Uterus (tissue), 4 donors: Measurements from ENCODE around the gene GALNT14. TPM values are rescaled to one million over a fixed set of nuclear protein-coding genes. Genes with fewer than 3 reads are reported as not detected.
"Not testable (repeated sequence)": the region's sequence is repeated elsewhere in the genome, so short reads cannot be mapped to it uniquely, and the experiment has no call there.

Experiments used
- DNase-seq, 2 donors: peaks; one replicate each; pipeline ENCODE4 v3.0.0-alpha.2; 2019 to 2020
- H3K27ac ChIP-seq, 2 donors: fragments of 200-600 bp; sonication (generic); 1 replicate in 1 of 2; 2 replicates in 1 of 2; pipeline ENCODE4 v1.5.1; 2016 to 2018
- H3K27me3 ChIP-seq, 2 donors: fragments of 200-600 bp; sonication (generic); one replicate each; pipeline ENCODE4 v1.5.1; 2018 to 2019; ENCODE audit warnings: control low read depth in 1 of 2
- H3K36me3 ChIP-seq, 2 donors: fragments of 200-600 bp; sonication (generic); one replicate each; pipeline ENCODE4 v1.5.1; 2019; ENCODE audit warnings: control low read depth in 1 of 2
- H3K4me1 ChIP-seq, 2 donors: fragments of 200-600 bp; sonication (generic); one replicate each; pipeline ENCODE4 v1.5.1; 2018 to 2019; ENCODE audit warnings: control low read depth in 1 of 2
- H3K4me3 ChIP-seq, 2 donors: fragments of 200-600 bp; sonication (generic); 1 replicate in 1 of 2; 2 replicates in 1 of 2; pipeline ENCODE4 v1.5.1; 2018 to 2019; ENCODE audit warnings: mild to moderate bottlenecking in 1 of 2
- H3K9me3 ChIP-seq, 2 donors: fragments of 200-600 bp; sonication (generic); one replicate each; pipeline ENCODE4 v1.5.1; 2019; ENCODE audit warnings: control low read depth in 1 of 2
- POLR2A ChIP-seq, 2 donors: fragments of 450-650 bp; IDR thresholded peaks; one replicate each; pipeline ENCODE4 v1.6.1; 2016; ENCODE audit warnings: antibody characterized with exemption in 2 of 2, mild to moderate bottlenecking in 1 of 2, moderate library complexity in 1 of 2
- intact Hi-C: fragments of 100-400 bp; cut with DNase I; formaldehyde crosslinking; loops from one replicate; pipeline ENCODE4 v1.15.1; 2023; ENCODE audit warnings: low total_unique reads
- total RNA-seq, 4 donors: library from RNA; depleted of rRNA in 3 of 4; stranded (reverse); fragments of >200 nt in 3 of 4; gene quantifications; one replicate each; pipeline versions ENCODE4 v1.1.0 to v1.2.4, GENCODE V29; 2014 to 2023
- TF ChIP-seq, protein P1 (sequence below), 4 experiments: fragments of 200-600 bp in 2 of 4; fragments of 450-650 bp in 2 of 4; sonication (generic) in 2 of 4; IDR thresholded peaks; one replicate each; pipeline ENCODE4 v1.5.1; 2016 to 2019; ENCODE audit warnings: antibody characterized with exemption in 4 of 4, mild to moderate bottlenecking in 2 of 4, moderate library complexity in 1 of 4
- donor health status: DM: yes; HTN: yes; CAD: no.

The GALNT14 gene
- total RNA-seq: 1 to 10 TPM in 1 of 4 donors, under 1 TPM in 1, not detected in 2; 0.58 to 4.0 TPM

GRCh38 chr2:31138037-31138962, at the start of gene GALNT14:
GALNT14 (minus strand) TSS chr2:31138440; CDS start chr2:31138086, 354 bp downstream.
- TF ChIP-seq, protein P1, sequence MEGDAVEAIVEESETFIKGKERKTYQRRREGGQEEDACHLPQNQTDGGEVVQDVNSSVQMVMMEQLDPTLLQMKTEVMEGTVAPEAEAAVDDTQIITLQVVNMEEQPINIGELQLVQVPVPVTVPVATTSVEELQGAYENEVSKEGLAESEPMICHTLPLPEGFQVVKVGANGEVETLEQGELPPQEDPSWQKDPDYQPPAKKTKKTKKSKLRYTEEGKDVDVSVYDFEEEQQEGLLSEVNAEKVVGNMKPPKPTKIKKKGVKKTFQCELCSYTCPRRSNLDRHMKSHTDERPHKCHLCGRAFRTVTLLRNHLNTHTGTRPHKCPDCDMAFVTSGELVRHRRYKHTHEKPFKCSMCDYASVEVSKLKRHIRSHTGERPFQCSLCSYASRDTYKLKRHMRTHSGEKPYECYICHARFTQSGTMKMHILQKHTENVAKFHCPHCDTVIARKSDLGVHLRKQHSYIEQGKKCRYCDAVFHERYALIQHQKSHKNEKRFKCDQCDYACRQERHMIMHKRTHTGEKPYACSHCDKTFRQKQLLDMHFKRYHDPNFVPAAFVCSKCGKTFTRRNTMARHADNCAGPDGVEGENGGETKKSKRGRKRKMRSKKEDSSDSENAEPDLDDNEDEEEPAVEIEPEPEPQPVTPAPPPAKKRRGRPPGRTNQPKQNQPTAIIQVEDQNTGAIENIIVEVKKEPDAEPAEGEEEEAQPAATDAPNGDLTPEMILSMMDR (IDR thresholded peaks at IDR 0.05): peak in 2 of 4 experiments; percentile 4 to 13
- TF ChIP-seq POLR2A (IDR thresholded peaks at IDR 0.05): no peak
- Histone ChIP-seq H3K27ac (no peak within 1 kb of the TSS), H3K4me3 (peak within 1 kb of the TSS; percentile 29 to 32), H3K27me3 (no peaks in the 10 kb centered on the region), H3K9me3 (no peaks in the 10 kb centered on the region), H3K36me3 (no peaks in the 10 kb centered on the region), H3K4me1 (peaks cover 0 to 7% of the 10 kb centered on the region in 2 donors)
- intact Hi-C loops: no loop called here
- peak in 1 of 2 donors; percentile 31 for DNase-seq

DNA sequence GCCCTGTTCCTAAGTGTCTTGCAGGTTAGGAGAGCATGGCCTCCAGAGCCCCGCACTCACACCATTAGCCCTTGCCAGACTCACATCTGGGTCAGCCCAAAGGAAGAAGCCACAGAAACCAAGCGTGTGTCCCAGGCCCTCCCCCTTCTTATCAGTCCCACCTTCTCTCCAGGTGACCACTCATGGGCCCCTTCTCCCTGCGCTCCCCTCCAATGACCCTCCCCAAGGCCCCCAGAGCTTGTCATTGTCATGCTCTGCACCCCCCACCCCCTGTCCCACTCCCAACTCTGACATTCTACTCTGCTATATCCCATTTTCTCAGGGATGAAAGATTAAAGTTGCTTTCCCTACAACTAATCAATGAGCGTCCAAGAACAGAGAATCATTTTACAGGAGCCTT, 48.9 kb upstream of the GALNT14 start:
- DNase-seq: no peak
- no peak overlapping the region for H3K27ac ChIP-seq
- TF ChIP-seq, protein P1 (IDR thresholded peaks at IDR 0.05): no peak
- no peak for TF ChIP-seq POLR2A (IDR thresholded peaks at IDR 0.05)
- H3K36me3 ChIP-seq: no peaks in the 10 kb centered on the region
- no peaks in the 10 kb centered on the region for H3K27me3 ChIP-seq
- intact Hi-C loops: no loop called here
- no peaks in the 10 kb centered on the region for H3K9me3 ChIP-seq
- H3K4me1 ChIP-seq: no peaks in the 10 kb centered on the region
- H3K4me3 ChIP-seq: no peak overlapping the region

DNA sequence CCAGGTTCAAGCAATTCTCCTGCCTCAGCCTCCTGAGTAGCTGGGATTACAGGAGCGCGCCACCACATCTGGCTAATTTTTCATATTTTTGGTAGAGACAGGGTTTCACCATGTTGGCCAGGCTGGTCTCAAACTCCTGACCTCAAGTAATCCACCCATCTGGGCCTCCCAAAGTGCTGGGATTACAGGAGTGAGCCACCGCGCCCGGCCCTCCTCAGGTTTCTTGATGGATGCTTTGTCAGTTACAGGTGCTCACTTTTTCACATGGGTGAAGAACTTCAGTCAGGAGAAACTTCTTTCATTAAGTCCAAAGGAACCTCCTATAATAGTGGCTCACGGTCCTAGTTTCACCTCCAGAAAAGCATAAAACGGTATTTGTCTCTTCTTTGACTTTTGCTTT, 45.7 kb upstream of the GALNT14 start:
- H3K27me3 ChIP-seq, H3K4me3 ChIP-seq, H3K36me3 ChIP-seq, H3K4me1 ChIP-seq, intact Hi-C loops, H3K27ac ChIP-seq, DNase-seq, H3K9me3 ChIP-seq: not testable (repeated sequence)

GRCh38 chr2:31176742-31177141, 38.5 kb upstream of the GALNT14 start:
- intact Hi-C loops: no loop called here
- DNase-seq: no peak
- H3K27ac ChIP-seq: no peak overlapping the region
- TF ChIP-seq, protein P1 (IDR thresholded peaks at IDR 0.05): no peak
- no peak for TF ChIP-seq POLR2A (IDR thresholded peaks at IDR 0.05)
- H3K4me1 ChIP-seq: no peaks in the 10 kb centered on the region
- no peaks in the 10 kb centered on the region for H3K27me3 ChIP-seq
- H3K36me3 ChIP-seq: no peaks in the 10 kb centered on the region
- H3K9me3 ChIP-seq: no peaks in the 10 kb centered on the region
- no peak overlapping the region for H3K4me3 ChIP-seq

GRCh38 chr2:31171142-31171541, 32.9 kb upstream of the GALNT14 start:
- Histone ChIP-seq H3K4me3 (no peak overlapping the region), H3K27ac (no peak overlapping the region), H3K4me1 (no peaks in the 10 kb centered on the region), H3K36me3 (no peaks in the 10 kb centered on the region), H3K9me3 (no peaks in the 10 kb centered on the region), H3K27me3 (no peaks in the 10 kb centered on the region)
- DNase-seq: no peak
- no peak for TF ChIP-seq POLR2A (IDR thresholded peaks at IDR 0.05)
- TF ChIP-seq, protein P1 (IDR thresholded peaks at IDR 0.05): no peak
- intact Hi-C loops: loop anchor here (5.0 kb wide), 1 partner anchor 454 kb away; no protein-coding TSS in a partner anchor
